ENCODE data around the gene LIN7C.

LIN7C gene

GRCh38 chr11:27471589-27472397, 34.8 kb downstream of the LIN7C start:
- Histone ChIP-seq H2AFZ (ENCODE audit: low read length, unreplicated experiment) (peak overlapping the region; percentile 95), H3K36me3 (ENCODE audit: insufficient read depth, low read length) (no peaks in the 10 kb centered on the region), H3K79me2 (ENCODE audit: control insufficient read depth, insufficient read depth, low read length, unreplicated experiment) (peaks cover 5% of the 10 kb centered on the region), H3K27me3 (ENCODE audit: insufficient read depth, low read length) (no peaks in the 10 kb centered on the region), H3K27ac (ENCODE audit: low read depth, low read length) (no peak overlapping the region), H3K4me1 (ENCODE audit: control insufficient read depth, insufficient read depth, low read length, unreplicated experiment) (peaks cover 33% of the 10 kb centered on the region), H3K4me3 (ENCODE audit: low read depth, low read length) (peak overlapping the region; percentile 93)

DNA sequence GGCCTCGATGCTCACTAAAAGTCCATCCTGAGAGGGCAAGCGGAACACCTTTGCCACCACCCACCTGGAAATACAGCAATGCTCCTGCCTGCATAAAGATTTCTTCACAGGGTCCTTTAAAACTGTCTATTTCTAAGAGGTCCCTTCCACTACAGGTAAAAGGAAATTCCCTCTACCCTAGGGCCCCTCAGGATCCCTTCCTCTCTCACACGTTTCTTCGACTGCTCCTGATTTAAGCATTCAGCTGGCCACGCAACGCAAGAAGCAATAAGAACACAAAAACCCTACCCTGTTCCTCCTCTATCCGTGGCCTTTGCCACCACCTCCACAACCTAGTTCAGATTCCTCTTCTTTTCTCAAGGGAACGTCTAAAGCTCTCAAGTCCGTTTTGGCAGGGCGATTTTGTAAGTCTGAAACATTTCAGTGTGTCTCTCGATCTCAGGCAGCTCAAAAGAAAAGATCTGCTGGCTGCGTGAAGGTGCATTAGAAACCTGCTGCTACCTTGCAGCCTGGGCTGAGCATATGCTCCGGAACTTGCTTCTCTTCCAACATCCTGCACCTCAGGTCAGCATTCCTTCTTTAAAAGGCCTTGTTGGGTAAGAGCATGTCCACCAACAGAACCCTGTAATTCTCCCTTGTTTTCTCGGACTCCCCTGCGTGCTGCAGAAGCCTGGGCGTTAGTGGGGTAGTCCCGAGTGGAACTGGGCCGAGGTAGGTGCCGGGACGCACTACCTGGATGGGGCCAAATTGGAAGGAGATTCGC, 35.6 kb downstream of the LIN7C start:
- no peak overlapping the region for H2AFZ ChIP-seq (ENCODE audit: low read length, unreplicated experiment)
- peak overlapping the region; percentile 93 for H3K4me3 ChIP-seq (ENCODE audit: low read depth, low read length)
- H3K4me1 ChIP-seq (ENCODE audit: control insufficient read depth, insufficient read depth, low read length, unreplicated experiment): peaks cover 33% of the 10 kb centered on the region
- H3K79me2 ChIP-seq (ENCODE audit: control insufficient read depth, insufficient read depth, low read length, unreplicated experiment): peaks cover 5% of the 10 kb centered on the region
- no peak overlapping the region for H3K27ac ChIP-seq (ENCODE audit: low read depth, low read length)
- no peaks in the 10 kb centered on the region for H3K27me3 ChIP-seq (ENCODE audit: insufficient read depth, low read length)
- no peaks in the 10 kb centered on the region for H3K36me3 ChIP-seq (ENCODE audit: insufficient read depth, low read length)

DNA sequence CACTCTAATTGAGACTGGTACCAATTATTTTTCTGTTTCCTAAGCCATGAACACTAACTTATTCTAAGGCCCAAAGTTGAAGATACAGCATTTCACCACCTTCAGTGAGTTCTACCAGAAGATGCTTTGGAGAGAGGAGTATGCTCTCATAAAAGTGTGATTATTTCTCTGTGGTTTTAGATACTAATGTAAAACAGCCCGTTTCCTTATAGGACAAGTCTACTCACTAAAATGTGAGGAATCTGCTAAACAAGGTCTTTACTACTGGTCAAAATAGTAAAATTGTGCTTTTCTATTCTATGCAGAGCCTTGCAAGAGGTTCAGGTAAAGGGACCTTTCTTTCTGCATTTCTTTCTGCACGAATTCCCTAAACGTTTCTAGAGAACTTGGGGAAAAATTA, 36.4 kb downstream of the LIN7C start:
- Histone ChIP-seq H3K79me2 (ENCODE audit: control insufficient read depth, insufficient read depth, low read length, unreplicated experiment) (peaks cover 5% of the 10 kb centered on the region), H3K27ac (ENCODE audit: low read depth, low read length) (no peak overlapping the region), H3K4me3 (ENCODE audit: low read depth, low read length) (no peak overlapping the region), H3K36me3 (ENCODE audit: insufficient read depth, low read length) (no peaks in the 10 kb centered on the region), H3K27me3 (ENCODE audit: insufficient read depth, low read length) (no peaks in the 10 kb centered on the region), H3K4me1 (ENCODE audit: control insufficient read depth, insufficient read depth, low read length, unreplicated experiment) (peaks cover 33% of the 10 kb centered on the region), H2AFZ (ENCODE audit: low read length, unreplicated experiment) (no peak overlapping the region)

DNA sequence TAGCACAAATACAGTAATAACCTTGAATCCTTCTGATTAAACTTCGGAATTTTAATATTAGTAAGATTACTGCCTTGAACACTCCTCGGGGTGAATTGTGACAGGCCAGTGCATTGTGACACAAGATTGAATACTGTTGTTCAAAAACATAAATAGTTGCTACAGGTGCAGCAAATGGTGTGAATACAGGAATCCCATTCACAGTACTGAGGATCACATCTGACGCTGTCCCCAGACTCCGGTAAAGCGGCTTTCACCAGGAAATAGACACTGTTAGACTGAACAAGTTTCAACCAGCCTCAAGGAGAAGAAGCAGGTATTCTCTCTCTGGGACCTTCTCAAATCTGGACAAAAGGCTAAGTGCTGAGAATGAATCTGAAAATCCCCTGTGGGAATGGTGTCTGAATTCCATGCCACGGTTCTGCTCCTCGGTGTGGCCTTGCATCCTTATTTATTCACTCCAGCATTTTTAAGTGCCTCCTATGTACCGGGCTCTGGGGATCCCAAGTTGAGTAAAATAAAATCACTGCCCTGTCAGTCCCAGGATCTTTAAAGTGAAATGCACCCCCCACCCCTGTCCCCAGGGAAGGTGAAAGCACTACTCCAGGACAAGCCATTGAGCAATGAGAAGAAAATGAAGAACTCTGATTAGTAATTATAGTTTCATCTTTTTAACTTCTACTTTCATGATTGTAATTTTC, 37.4 kb downstream of the LIN7C start:
- H3K27me3 ChIP-seq (ENCODE audit: insufficient read depth, low read length): no peaks in the 10 kb centered on the region
- no peak overlapping the region for H3K4me3 ChIP-seq (ENCODE audit: low read depth, low read length)
- peak overlapping the region; percentile 78 for H3K27ac ChIP-seq (ENCODE audit: low read depth, low read length)
- peaks cover 5% of the 10 kb centered on the region for H3K79me2 ChIP-seq (ENCODE audit: control insufficient read depth, insufficient read depth, low read length, unreplicated experiment)
- H3K36me3 ChIP-seq (ENCODE audit: insufficient read depth, low read length): no peaks in the 10 kb centered on the region
- peaks cover 39% of the 10 kb centered on the region for H3K4me1 ChIP-seq (ENCODE audit: control insufficient read depth, insufficient read depth, low read length, unreplicated experiment)
- no peak overlapping the region for H2AFZ ChIP-seq (ENCODE audit: low read length, unreplicated experiment)

DNA sequence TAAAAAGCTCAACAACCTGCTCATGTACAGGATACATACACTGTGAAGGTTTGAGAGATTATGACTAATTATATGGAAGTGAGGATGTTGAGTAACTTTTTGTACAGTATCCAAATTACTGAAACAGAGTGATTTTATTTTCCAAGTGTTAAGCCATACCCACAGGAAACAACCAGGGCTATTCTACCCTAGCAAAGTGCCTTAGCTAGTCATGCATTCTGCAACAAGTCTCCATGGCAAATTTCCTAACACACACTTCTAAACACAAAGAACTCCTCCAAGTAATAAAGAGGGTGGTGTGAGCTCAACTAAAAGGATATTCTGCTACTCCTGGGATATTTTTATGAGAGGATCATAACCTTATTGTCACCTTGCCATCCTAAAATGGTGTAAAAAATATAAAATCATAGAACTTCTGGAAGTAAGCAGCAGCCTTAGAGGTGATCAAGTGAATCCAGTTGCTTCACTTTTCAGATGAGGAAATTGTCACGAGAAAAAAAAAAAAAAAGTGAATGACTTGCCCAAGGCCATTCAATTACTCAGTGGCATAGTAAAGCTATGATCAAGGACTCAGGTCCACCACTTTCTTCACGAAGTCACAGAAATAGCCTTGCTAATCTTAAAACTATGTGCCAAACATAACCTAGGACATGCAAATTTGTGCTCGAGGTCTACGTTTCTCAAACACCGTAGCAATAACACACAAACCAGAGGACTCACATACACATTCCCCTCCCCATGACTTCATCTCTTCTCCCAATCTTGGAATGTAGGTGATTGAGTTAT, 38.2 kb downstream of the LIN7C start:
- no peaks in the 10 kb centered on the region for H3K36me3 ChIP-seq (ENCODE audit: insufficient read depth, low read length)
- peaks cover 41% of the 10 kb centered on the region for H3K4me1 ChIP-seq (ENCODE audit: control insufficient read depth, insufficient read depth, low read length, unreplicated experiment)
- H3K27ac ChIP-seq (ENCODE audit: low read depth, low read length): peak overlapping the region; percentile 78
- peaks cover 5% of the 10 kb centered on the region for H3K79me2 ChIP-seq (ENCODE audit: control insufficient read depth, insufficient read depth, low read length, unreplicated experiment)
- H3K4me3 ChIP-seq (ENCODE audit: low read depth, low read length): no peak overlapping the region
- no peaks in the 10 kb centered on the region for H3K27me3 ChIP-seq (ENCODE audit: insufficient read depth, low read length)
- H2AFZ ChIP-seq (ENCODE audit: low read length, unreplicated experiment): no peak overlapping the region

DNA sequence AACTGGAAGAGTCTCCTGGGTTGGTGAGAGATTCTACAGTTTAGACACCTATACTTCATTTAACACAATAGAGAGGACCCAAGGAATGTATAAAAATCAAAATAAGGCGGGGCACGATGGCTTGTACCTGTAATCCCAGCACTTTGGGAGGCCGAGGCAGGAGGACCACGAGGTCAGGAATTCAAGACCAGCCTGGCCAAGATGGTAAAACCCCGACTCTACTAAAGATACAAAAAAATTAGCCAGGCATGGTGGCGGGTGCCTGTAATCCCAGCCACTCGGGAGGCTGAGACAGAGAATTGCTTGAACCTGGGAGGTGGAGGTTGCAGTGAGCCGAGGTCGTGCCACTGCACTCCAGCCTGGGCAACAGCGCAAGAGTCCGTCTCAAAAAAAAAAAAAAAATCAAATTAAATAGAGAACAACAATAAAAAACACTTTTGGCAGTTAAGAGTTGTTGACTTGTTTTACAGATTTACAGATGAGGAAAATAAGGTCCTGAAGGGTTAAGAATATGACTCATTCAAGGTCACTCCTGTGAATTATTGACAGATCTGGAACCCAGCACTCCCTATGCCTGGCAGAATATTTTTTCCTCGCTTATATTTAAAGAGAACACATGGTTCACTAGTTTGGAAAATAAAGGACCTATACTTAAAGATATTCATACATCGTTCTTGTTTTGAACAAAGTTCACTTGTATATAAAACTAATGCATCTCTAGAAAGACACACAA, 39.2 kb downstream of the LIN7C start:
- Histone ChIP-seq H3K27me3 (ENCODE audit: insufficient read depth, low read length) (no peaks in the 10 kb centered on the region), H3K4me3 (ENCODE audit: low read depth, low read length) (no peak overlapping the region), H2AFZ (ENCODE audit: low read length, unreplicated experiment) (no peak overlapping the region), H3K4me1 (ENCODE audit: control insufficient read depth, insufficient read depth, low read length, unreplicated experiment) (peaks cover 38% of the 10 kb centered on the region), H3K36me3 (ENCODE audit: insufficient read depth, low read length) (no peaks in the 10 kb centered on the region), H3K27ac (ENCODE audit: low read depth, low read length) (peak overlapping the region; percentile 78; the same call in 1 of the 2 replicates), H3K79me2 (ENCODE audit: control insufficient read depth, insufficient read depth, low read length, unreplicated experiment) (peaks cover 5% of the 10 kb centered on the region)

DNA sequence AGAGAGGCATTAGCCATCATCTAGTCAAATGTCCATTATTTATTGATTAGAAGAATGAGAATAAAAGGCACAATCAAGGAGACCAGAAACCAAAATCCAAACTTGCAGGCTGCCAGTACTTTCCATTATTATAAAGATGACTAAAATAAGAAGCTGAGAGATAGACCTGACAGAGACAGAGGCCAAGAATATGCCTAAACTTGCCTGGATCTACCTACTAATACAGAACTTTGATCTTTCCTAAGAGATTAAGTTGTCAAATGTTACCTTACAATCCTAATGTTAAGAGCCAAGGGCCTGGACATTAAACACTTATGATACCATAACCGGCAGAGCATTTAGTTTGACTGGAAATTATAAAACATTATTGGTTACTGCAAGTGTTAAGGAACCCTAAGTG, 40.2 kb downstream of the LIN7C start:
- Histone ChIP-seq H3K27me3 (ENCODE audit: insufficient read depth, low read length) (no peaks in the 10 kb centered on the region), H3K36me3 (ENCODE audit: insufficient read depth, low read length) (no peaks in the 10 kb centered on the region), H3K79me2 (ENCODE audit: control insufficient read depth, insufficient read depth, low read length, unreplicated experiment) (peaks cover 5% of the 10 kb centered on the region), H2AFZ (ENCODE audit: low read length, unreplicated experiment) (no peak overlapping the region), H3K4me1 (ENCODE audit: control insufficient read depth, insufficient read depth, low read length, unreplicated experiment) (peaks cover 36% of the 10 kb centered on the region), H3K27ac (ENCODE audit: low read depth, low read length) (no peak overlapping the region), H3K4me3 (ENCODE audit: low read depth, low read length) (no peak overlapping the region)

GRCh38 chr11:27465629-27466028, 40.9 kb downstream of the LIN7C start:
- H3K27me3 ChIP-seq (ENCODE audit: insufficient read depth, low read length): no peaks in the 10 kb centered on the region
- no peak overlapping the region for H2AFZ ChIP-seq (ENCODE audit: low read length, unreplicated experiment)
- no peak overlapping the region for H3K4me3 ChIP-seq (ENCODE audit: low read depth, low read length)
- H3K36me3 ChIP-seq (ENCODE audit: insufficient read depth, low read length): no peaks in the 10 kb centered on the region
- H3K79me2 ChIP-seq (ENCODE audit: control insufficient read depth, insufficient read depth, low read length, unreplicated experiment): no peaks in the 10 kb centered on the region
- H3K27ac ChIP-seq (ENCODE audit: low read depth, low read length): no peak overlapping the region
- H3K4me1 ChIP-seq (ENCODE audit: control insufficient read depth, insufficient read depth, low read length, unreplicated experiment): peaks cover 30% of the 10 kb centered on the region

GRCh38 chr11:27464909-27465308, 41.7 kb downstream of the LIN7C start:
- no peak overlapping the region for H3K4me3 ChIP-seq (ENCODE audit: low read depth, low read length)
- H3K36me3 ChIP-seq (ENCODE audit: insufficient read depth, low read length): no peaks in the 10 kb centered on the region
- no peaks in the 10 kb centered on the region for H3K27me3 ChIP-seq (ENCODE audit: insufficient read depth, low read length)
- no peaks in the 10 kb centered on the region for H3K79me2 ChIP-seq (ENCODE audit: control insufficient read depth, insufficient read depth, low read length, unreplicated experiment)
- H2AFZ ChIP-seq (ENCODE audit: low read length, unreplicated experiment): no peak overlapping the region
- no peak overlapping the region for H3K27ac ChIP-seq (ENCODE audit: low read depth, low read length)
- H3K4me1 ChIP-seq (ENCODE audit: control insufficient read depth, insufficient read depth, low read length, unreplicated experiment): peaks cover 29% of the 10 kb centered on the region
